Hepatocyte (in vitro differentiated cells): ENCODE data around the gene DBR1.

Experiments
- CTCF ChIP-seq: fragments of 200-600 bp; sonication (generic); IDR thresholded peaks from 2 replicates; pipeline ENCODE4 v1.5.1; 2016; ENCODE audit warnings: antibody characterized with exemption, mild to moderate bottlenecking; ENCODE audit not compliant: poor library complexity
- EZH2 ChIP-seq: fragments of 200-600 bp; sonication (generic); IDR thresholded peaks from 2 replicates; pipeline ENCODE4 v1.6.1; 2016; ENCODE audit warnings: antibody characterized with exemption, mild to moderate bottlenecking, borderline replicate concordance

- TF ChIP-seq CTCF (no peak), EZH2 (no peak)
These were observed at the start of gene DBR1 for GRCh38 chr3:138174421-138175131.
